Activated CD8-positive, alpha-beta memory T cell treated with anti-CD3 and anti-CD28 coated beads, Interleukin-2, amount 10 ng/mL, durations not matched to agents 7 days and 5 days (primary cell): ENCODE data around the gene EHMT2. TPM values are rescaled to one million over a fixed set of nuclear protein-coding genes. Genes with fewer than 3 reads are reported as not detected.
A peak's percentile ranks its signal among the peaks of the same experiment; 100 is the strongest.

Experiments used
- ATAC-seq: fragments of 150-1000 bp; cut with Tn5 transposase; one replicate; pipeline ENCODE4 v1.10.0; 2021; ENCODE audit warnings: moderate library complexity
- CTCF ChIA-PET: fragments of 350-600 bp; sonication (Branson Sonifier 250); formaldehyde crosslinking; loops from one replicate; lab custom pipeline; 2021; ENCODE audit warnings: antibody characterized with exemption; lab: Charles Lee
- DNase-seq: peaks from one replicate; pipeline ENCODE4 v3.0.0-alpha.2; 2020
- H3K27ac Mint-ChIP-seq: one replicate; pipeline ENCODE4 v1.8.0; 2021; ENCODE audit warnings: mild to moderate bottlenecking, mixed read lengths
- H3K27me3 Mint-ChIP-seq: one replicate; pipeline ENCODE4 v1.8.0; 2021; ENCODE audit warnings: mixed read lengths
- H3K36me3 Mint-ChIP-seq: one replicate; pipeline ENCODE4 v1.8.0; 2021; ENCODE audit warnings: mild to moderate bottlenecking, mixed read lengths
- H3K4me1 Mint-ChIP-seq: one replicate; pipeline ENCODE4 v1.8.0; 2021; ENCODE audit warnings: mixed read lengths
- H3K4me3 Mint-ChIP-seq: one replicate; pipeline ENCODE4 v1.8.0; 2021; ENCODE audit warnings: mild to moderate bottlenecking, moderate library complexity, mixed read lengths
- H3K9me3 Mint-ChIP-seq: one replicate; pipeline ENCODE4 v1.8.0; 2022; ENCODE audit warnings: low read depth, mixed read lengths
- total RNA-seq, 2 experiments: library from RNA; stranded (reverse); gene quantifications; one replicate each; pipeline ENCODE4 v1.2.3, GENCODE V29; 2021

Gene EHMT2
- total RNA-seq, 2 experiments from 2014 or later: 78.7 to 79.0 TPM

DNA sequence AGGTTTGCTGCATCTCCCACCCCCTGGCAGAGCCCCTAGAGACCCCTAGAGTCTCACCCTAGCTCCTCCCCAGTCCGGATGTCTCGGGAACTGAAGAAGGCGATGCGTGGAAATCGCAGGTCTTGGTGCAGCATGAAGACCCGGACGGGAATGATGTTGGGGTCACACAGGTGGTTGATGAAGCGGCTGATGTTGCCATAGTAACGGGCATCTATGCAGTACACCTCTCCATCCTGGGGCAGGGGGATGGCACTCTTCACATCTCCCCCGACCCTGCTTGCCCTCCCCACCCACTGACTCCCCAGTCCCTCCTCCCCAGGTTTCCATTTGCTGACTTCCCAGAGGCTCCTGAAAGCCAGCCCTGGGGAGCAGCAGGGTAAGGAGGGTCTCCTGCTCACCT, 16.9 kb downstream of the EHMT2 start:
- peaks cover 2% of the 10 kb centered on the region for H3K4me1 Mint-ChIP-seq
- ATAC-seq: no peak
- H3K27ac Mint-ChIP-seq: no peak overlapping the region
- no peak for DNase-seq
- no peaks in the 10 kb centered on the region for H3K9me3 Mint-ChIP-seq
- peaks cover 13% of the 10 kb centered on the region for H3K36me3 Mint-ChIP-seq
- CTCF ChIA-PET: interaction anchor here (1.4 kb wide), 1 partner anchor 8 kb away, joined by 5 read pairs; no protein-coding TSS in a partner anchor
- no peak overlapping the region for H3K4me3 Mint-ChIP-seq
- H3K27me3 Mint-ChIP-seq: no peaks in the 10 kb centered on the region

DNA sequence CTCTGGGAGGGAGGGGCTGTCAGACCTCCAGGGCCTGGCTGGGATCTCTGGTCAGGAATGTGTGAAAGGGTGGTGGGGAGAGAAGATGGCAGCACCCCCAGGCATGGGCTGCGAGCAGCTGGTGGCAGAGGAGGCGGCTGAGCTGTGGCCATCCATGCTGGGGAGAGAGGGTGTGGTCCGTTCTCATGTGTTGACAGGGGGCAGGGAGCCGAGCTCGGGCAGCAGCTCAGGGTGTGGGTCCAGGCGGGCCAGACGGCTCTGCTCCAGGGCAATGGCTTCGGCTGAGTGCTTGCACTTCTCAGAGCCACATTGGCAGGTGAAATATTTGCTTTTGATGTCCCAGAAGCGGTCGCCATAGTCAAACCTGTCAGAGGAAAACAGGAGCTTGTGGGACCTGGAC, 17.6 kb downstream of the EHMT2 start:
- CTCF ChIA-PET: interaction anchor here (1.4 kb wide), 1 partner anchor 9 kb away, joined by 5 read pairs; no protein-coding TSS in a partner anchor
- no peak overlapping the region for H3K4me3 Mint-ChIP-seq
- peaks cover 13% of the 10 kb centered on the region for H3K36me3 Mint-ChIP-seq
- H3K9me3 Mint-ChIP-seq: no peaks in the 10 kb centered on the region
- no peaks in the 10 kb centered on the region for H3K27me3 Mint-ChIP-seq
- DNase-seq (no peak), ATAC-seq (no peak)
- H3K27ac Mint-ChIP-seq: no peak overlapping the region
- peaks cover 2% of the 10 kb centered on the region for H3K4me1 Mint-ChIP-seq

DNA sequence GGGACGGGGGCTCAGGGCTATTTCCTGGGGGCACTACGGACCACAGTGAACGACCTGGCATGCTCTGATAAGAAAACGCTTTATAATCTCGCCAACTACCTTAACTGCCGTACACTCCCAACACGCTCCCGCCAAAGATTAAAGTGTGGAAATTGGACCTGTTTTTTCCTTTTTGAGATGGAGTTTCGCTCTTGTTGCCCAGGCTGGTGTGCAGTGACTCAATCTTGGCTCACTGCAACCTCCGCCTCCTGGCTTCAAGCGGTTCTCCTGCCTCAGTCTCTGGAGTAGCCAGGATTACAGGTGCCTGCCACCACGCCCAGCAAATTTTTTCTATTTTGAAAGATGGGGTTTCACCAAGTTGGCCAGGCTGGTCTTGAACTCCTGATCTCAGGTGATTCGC, 18.4 kb downstream of the EHMT2 start:
- no peak overlapping the region for H3K27ac Mint-ChIP-seq
- H3K4me3 Mint-ChIP-seq: no peak overlapping the region
- no peaks in the 10 kb centered on the region for H3K9me3 Mint-ChIP-seq
- ATAC-seq: no peak
- H3K4me1 Mint-ChIP-seq: peaks cover 2% of the 10 kb centered on the region
- DNase-seq: no peak
- CTCF ChIA-PET: no interaction called here
- H3K27me3 Mint-ChIP-seq: no peaks in the 10 kb centered on the region
- peaks cover 13% of the 10 kb centered on the region for H3K36me3 Mint-ChIP-seq

DNA sequence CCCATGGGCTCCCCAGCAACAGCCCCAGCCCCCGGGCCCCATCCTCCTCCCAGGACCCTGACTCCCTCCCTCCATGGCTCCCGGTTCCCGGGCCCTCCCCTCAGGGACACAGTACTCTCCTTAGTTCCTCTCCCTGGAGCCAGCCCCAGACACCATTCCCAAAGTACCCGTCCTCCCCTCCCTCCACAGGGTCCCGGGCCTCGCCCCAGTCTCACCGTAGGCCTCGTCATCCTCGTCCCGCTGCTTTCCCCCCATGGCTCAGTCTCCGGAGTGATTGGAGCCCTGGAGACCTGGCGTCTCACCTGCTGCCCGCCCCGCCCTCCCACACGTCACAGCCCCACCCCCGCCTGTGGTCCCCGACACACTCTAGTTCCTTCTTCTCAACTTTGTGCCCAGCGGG, 18.8 kb downstream of the EHMT2 start, which contains the start of gene SLC44A4:
Gene SLC44A4 (minus strand): TSS at position 272 of the 400 bp plus-strand sequence. CDS start 17 bp downstream, at position 255.
- no peaks in the 10 kb centered on the region for H3K9me3 Mint-ChIP-seq
- ATAC-seq: no peak
- H3K36me3 Mint-ChIP-seq: peaks cover 13% of the 10 kb centered on the region
- CTCF ChIA-PET: no interaction called here
- H3K27ac Mint-ChIP-seq: no peak within 1 kb of the TSS
- no peak within 1 kb of the TSS for H3K4me3 Mint-ChIP-seq
- no peak for DNase-seq
- H3K27me3 Mint-ChIP-seq: no peaks in the 10 kb centered on the region
- H3K4me1 Mint-ChIP-seq: peaks cover 2% of the 10 kb centered on the region

- Mint-ChIP-seq H3K4me3 (no peak overlapping the region), H3K27ac (no peak overlapping the region), H3K9me3 (no peaks in the 10 kb centered on the region), H3K36me3 (peaks cover 13% of the 10 kb centered on the region), H3K27me3 (no peaks in the 10 kb centered on the region), H3K4me1 (peaks cover 2% of the 10 kb centered on the region)
- ATAC-seq: no peak
- DNase-seq: no peak
- CTCF ChIA-PET: no interaction called here
Observed at GRCh38 chr6:31878222-31878621, 19.3 kb downstream of the EHMT2 start.

- Mint-ChIP-seq H3K27me3 (no peaks in the 10 kb centered on the region), H3K9me3 (no peaks in the 10 kb centered on the region), H3K27ac (no peak overlapping the region), H3K36me3 (peaks cover 13% of the 10 kb centered on the region), H3K4me3 (no peak overlapping the region), H3K4me1 (peaks cover 2% of the 10 kb centered on the region)
- ATAC-seq: no peak
- CTCF ChIA-PET: no interaction called here
- DNase-seq: no peak
Observed at GRCh38 chr6:31877651-31878161, 19.8 kb downstream of the EHMT2 start.

GRCh38 chr6:31877125-31877650, 20.3 kb downstream of the EHMT2 start:
- Mint-ChIP-seq H3K36me3 (peaks cover 13% of the 10 kb centered on the region), H3K27ac (no peak overlapping the region), H3K4me3 (no peak overlapping the region), H3K9me3 (no peaks in the 10 kb centered on the region), H3K27me3 (no peaks in the 10 kb centered on the region), H3K4me1 (peaks cover 2% of the 10 kb centered on the region)
- CTCF ChIA-PET: interaction anchor here (1.8 kb wide), 1 partner anchor 108 kb away, joined by 5 read pairs; no protein-coding TSS in a partner anchor
- no peak for ATAC-seq
- DNase-seq: no peak

DNA sequence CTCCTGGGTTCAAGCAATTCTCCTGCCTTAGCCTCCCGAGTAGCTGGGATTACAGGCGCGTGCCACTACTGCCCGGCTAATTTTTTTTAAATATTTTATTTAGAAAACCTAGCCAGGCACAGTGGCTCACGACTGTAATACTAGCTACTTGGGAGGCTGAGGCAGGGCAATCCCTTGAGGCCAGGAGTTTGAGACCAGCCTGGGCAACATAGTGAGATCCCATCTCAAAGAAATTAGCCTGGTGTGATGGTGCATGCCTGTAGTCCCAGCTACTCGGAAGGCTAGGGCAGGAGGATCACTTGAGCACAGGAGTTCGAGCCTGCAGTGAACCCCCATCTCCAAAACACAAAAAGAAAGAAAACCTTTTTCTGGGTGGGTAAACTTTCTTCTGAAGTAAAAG, 21.1 kb downstream of the EHMT2 start:
- CTCF ChIA-PET: interaction anchor here (1.8 kb wide), 1 partner anchor 107 kb away, joined by 5 read pairs; no protein-coding TSS in a partner anchor
- Mint-ChIP-seq H3K27ac (no peak overlapping the region), H3K36me3 (peaks cover 9% of the 10 kb centered on the region), H3K4me3 (no peak overlapping the region), H3K4me1 (peaks cover 2% of the 10 kb centered on the region), H3K9me3 (no peaks in the 10 kb centered on the region), H3K27me3 (no peaks in the 10 kb centered on the region)
- ATAC-seq (no peak), DNase-seq (no peak)

DNA sequence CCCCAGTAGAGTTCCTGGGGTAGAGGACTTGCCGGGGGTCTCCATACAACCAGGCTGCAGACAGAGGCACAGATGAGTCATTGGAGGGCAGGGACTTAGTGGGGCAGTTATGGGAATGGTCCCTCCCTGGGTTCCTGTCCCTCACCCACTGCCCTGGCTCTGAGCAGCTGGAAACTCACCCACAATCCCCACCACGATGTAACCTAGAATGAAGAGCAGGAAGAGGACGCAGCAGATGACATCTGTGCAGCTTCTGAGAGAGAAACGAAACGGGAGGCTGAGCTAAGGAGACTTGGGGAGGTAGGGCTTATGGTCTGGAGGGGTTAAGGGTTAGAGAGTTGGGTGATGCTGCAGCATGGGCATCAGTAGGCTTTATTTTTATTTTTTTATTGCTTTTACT, 21.6 kb downstream of the EHMT2 start:
- peaks cover 4% of the 10 kb centered on the region for H3K36me3 Mint-ChIP-seq
- H3K4me3 Mint-ChIP-seq: no peak overlapping the region
- DNase-seq (no peak), ATAC-seq (no peak)
- H3K9me3 Mint-ChIP-seq: no peaks in the 10 kb centered on the region
- H3K4me1 Mint-ChIP-seq: peaks cover 5% of the 10 kb centered on the region
- CTCF ChIA-PET: interaction anchor here (1.8 kb wide), 1 partner anchor 107 kb away, joined by 5 read pairs; no protein-coding TSS in a partner anchor
- no peaks in the 10 kb centered on the region for H3K27me3 Mint-ChIP-seq
- no peak overlapping the region for H3K27ac Mint-ChIP-seq

DNA sequence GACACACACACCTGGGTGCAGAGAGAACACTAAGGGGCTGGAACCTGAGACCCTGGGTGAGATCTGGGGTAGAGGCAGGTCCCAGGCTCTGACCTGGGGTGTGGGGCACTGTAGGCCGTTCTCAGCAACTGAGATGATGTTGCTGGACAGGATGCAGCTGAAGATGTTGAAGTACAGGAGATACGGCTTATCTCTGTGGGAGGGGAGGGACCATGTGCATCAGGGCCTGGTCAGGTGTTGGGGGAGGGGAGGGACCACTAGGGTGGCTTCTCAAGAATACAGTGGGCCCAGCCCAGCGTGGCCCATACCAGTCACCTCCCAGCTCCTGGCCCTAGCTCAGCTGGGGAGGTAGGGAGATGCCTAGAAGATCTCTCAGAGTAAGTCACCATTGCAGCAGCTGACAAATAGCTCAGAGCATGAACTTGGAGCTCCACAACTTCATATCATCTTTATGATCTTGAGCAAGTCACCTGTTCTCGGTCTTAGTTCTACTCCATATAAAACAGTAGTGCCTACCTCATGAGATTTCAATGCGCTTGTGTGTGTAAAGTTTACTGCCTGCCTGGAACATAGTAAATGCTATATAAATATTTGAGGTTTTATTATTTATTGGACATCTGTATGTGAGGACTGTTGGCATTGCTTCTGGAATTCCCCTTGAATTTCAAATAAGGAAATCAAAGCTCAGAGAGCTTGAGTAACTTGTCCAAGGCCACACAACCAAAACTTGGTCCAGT, 22.5 kb downstream of the EHMT2 start:
- H3K27ac Mint-ChIP-seq: no peak overlapping the region
- H3K36me3 Mint-ChIP-seq: peaks cover 2% of the 10 kb centered on the region

GRCh38 chr6:31874084-31874670, 23.3 kb downstream of the EHMT2 start:
- Mint-ChIP-seq H3K9me3 (no peaks in the 10 kb centered on the region), H3K36me3 (no peaks in the 10 kb centered on the region), H3K27me3 (no peaks in the 10 kb centered on the region), H3K4me3 (no peak overlapping the region), H3K27ac (no peak overlapping the region), H3K4me1 (peaks cover 5% of the 10 kb centered on the region)
- CTCF ChIA-PET: interaction anchor here (0.8 to 1.3 kb wide), 2 partner anchors 15 to 78 kb away, joined by 3 to 8 read pairs; no protein-coding TSS in a partner anchor
- ATAC-seq (no peak), DNase-seq (no peak)

More for the DNA sequence above, 22.5 kb downstream of the EHMT2 start:
- CTCF ChIA-PET: interaction anchor here (0.8 to 1.8 kb wide), 4 partner anchors 14 to 106 kb away, joined by 3 to 8 read pairs (median 4); no protein-coding TSS in a partner anchor
- H3K9me3 Mint-ChIP-seq: no peaks in the 10 kb centered on the region
- DNase-seq: no peak
- peaks cover 5% of the 10 kb centered on the region for H3K4me1 Mint-ChIP-seq
- ATAC-seq: peak; percentile 16
- no peak overlapping the region for H3K4me3 Mint-ChIP-seq
- no peaks in the 10 kb centered on the region for H3K27me3 Mint-ChIP-seq

- CTCF ChIA-PET: no interaction called here
- H3K27ac Mint-ChIP-seq: no peak overlapping the region
- H3K36me3 Mint-ChIP-seq: no peaks in the 10 kb centered on the region
Observed at GRCh38 chr6:31871046-31871659, 26.3 kb downstream of the EHMT2 start.

GRCh38 chr6:31870385-31870921, 27.0 kb downstream of the EHMT2 start:
- Mint-ChIP-seq H3K4me1 (peaks cover 4% of the 10 kb centered on the region), H3K4me3 (no peak overlapping the region), H3K9me3 (no peaks in the 10 kb centered on the region), H3K27me3 (no peaks in the 10 kb centered on the region), H3K36me3 (no peaks in the 10 kb centered on the region), H3K27ac (no peak overlapping the region)
- DNase-seq (no peak), ATAC-seq (no peak)
- CTCF ChIA-PET: no interaction called here

More at GRCh38 chr6:31871046-31871659, 26.3 kb downstream of the EHMT2 start:
- Mint-ChIP-seq H3K27me3 (no peaks in the 10 kb centered on the region), H3K9me3 (no peaks in the 10 kb centered on the region), H3K4me3 (no peak overlapping the region), H3K4me1 (peaks cover 5% of the 10 kb centered on the region)
- no peak for ATAC-seq
- DNase-seq: no peak
